ENCODE results near the gene TREM2. TPM values are rescaled to one million over a fixed set of nuclear protein-coding genes. Genes with fewer than 3 reads are reported as not detected.

TREM2 gene
- total RNA-seq, 1 experiment from 2014 or later, result not detected

DNA sequence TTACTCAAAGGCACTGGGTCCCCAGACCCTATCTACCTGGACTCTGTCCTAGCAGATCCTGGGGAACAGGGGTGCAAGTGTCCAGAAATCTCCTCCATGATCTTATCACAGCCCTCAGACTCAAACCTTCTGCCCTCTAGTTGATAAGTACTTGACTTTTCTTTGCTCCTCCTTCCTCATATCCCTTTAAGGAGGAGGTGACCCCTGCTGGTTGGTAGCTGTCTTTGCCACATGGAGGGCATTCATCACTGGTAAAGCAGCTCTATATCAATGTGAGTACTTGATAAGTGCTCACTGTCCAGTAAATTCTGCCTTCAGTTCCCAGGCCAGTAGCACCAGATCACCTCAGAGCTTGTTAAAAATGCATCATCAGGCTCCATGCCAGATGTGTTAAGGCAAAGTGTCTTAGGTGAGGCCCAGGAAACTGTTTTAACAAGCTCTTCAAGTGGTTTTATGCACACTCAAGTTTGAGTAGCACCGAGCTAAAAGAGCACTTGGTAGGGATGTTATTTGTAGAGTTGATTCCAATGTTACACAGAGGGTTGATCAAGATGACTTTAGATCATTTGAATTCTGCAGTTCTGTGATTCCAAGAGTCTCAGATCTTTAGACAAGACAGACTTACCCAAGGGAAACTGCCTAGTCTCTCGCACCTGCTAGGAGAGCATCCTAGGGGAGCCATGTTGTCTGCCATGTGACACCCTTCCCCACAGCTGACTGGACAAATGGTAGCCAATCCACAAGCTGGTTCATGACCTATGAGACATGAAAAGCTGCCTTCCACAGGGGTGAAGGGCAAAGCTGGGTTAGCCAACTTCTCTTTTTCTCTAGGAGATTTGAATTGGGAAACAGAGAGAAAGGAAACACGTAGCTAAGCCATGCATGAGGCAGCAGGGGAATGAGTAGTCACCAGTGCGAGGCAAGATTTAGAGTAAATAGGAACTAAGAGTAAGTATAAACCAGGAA is 19.4 kb upstream of the TREM2 start:
- peak; percentile 54 for DNase-seq (ENCODE audit: low read depth)

GRCh38 chr6:41181566-41181965 is 18.6 kb upstream of the TREM2 start:
- no peak for DNase-seq (ENCODE audit: low read depth)

- no peak for DNase-seq (ENCODE audit: low read depth)
Measured at GRCh38 chr6:41179163-41179562, 16.2 kb upstream of the TREM2 start.

- DNase-seq (ENCODE audit: low read depth), result no peak
Measured at GRCh38 chr6:41177695-41178094, 14.8 kb upstream of the TREM2 start.

GRCh38 chr6:41177287-41177686 is 14.4 kb upstream of the TREM2 start:
- no peak for DNase-seq (ENCODE audit: low read depth)

- no peak for DNase-seq (ENCODE audit: low read depth)
Measured at GRCh38 chr6:41176189-41176588, 13.3 kb upstream of the TREM2 start.

DNA sequence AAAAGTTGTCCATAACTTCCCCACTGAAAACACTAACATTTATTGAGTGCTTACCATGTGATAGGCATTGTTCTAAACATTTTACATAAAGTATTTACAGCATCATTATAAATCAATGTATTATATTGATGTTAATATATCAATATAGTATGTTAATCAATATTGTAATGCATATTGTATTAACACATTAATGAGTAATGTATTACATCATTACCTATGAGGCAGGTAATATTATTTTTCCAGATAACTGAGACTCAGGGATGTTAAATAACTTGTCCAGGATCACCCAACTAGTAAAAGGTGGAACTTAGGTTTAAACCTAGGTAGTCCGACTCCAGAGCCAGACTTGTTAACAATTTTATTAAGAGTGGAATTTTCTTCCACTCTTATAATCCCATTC is 12.2 kb upstream of the TREM2 start:
- no peak for DNase-seq (ENCODE audit: low read depth)

GRCh38 chr6:41174610-41175009 is 11.7 kb upstream of the TREM2 start:
- no peak for DNase-seq (ENCODE audit: low read depth)

- DNase-seq (ENCODE audit: low read depth), result no peak
Measured at GRCh38 chr6:41171908-41172307, 9.0 kb upstream of the TREM2 start.

DNA sequence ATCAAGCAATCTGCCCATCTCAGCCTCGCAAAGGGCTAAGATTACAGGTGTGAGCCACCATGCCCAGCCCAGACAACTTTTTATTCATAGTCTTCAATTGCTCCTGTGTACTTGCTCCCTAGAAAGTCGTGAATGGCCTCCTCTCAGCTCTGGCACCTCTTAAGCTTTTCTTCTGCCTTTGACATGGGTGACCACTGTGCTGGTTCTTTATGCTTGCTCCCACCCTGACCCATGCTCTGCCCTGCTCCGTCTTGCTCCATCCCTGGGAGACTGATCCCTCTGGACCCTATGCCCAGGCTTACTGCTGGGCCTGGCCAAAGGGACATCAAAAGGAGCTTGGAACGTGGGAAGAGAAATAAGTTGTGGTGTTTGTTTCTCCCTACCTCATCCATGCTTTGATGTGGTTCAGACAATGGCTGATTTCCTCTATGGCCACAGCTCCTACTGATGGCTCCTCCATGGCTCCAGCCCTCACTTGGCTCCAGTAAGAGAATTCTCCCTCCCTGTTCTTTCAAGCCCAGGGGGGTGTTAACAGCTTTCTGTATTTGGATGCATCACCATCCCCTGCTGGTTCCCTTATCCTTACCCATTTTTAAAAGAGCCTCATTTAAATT is 7.7 kb upstream of the TREM2 start:
- DNase-seq (ENCODE audit: low read depth), result no peak

- DNase-seq (ENCODE audit: low read depth), result peak; percentile 26
Measured at GRCh38 chr6:41167173-41167963, 4.5 kb upstream of the TREM2 start.

DNA sequence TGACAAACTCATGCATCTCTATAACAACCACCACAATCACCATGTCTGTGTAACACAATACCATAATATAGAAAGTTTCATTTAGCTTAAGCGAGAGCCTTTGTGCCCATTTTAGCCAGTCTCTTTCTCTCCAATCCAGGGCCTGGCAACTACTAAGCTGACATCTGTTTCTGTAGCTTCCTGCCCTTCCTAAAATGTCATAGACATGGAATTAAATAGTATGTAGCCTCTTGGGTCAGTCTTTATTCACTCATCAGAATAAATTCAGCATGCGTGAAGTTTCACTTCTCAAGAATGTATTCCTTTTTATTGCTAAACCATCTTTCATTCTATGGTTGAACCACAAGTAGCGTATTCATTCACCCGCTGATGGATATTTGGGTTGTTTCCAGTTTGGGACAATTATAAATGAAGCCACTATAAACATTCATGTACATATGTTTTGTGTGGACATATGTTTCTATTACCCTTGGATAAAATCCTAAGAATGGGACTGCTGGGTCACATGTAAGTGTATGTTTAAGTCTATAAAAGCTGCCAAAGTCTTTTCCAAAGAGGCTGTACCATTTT is 1.7 kb upstream of the TREM2 start:
- DNase-seq (ENCODE audit: low read depth), result no peak

DNA sequence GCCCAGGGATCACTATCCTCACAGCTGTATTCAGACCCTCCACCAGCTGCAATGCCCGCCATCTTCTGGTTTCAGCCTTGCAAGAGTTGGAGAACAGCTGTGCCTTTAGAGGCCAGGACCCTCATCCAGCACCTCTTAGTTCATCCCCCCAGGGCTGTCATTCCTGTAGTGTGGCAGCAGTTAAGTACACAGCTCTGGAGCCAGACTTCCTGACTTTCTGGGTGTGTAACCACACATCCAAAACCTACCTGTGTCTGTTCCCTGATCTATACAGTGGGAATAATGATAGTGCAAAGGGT is 452 bp upstream of the TREM2 start:
- DNase-seq (ENCODE audit: low read depth), result no peak

DNA sequence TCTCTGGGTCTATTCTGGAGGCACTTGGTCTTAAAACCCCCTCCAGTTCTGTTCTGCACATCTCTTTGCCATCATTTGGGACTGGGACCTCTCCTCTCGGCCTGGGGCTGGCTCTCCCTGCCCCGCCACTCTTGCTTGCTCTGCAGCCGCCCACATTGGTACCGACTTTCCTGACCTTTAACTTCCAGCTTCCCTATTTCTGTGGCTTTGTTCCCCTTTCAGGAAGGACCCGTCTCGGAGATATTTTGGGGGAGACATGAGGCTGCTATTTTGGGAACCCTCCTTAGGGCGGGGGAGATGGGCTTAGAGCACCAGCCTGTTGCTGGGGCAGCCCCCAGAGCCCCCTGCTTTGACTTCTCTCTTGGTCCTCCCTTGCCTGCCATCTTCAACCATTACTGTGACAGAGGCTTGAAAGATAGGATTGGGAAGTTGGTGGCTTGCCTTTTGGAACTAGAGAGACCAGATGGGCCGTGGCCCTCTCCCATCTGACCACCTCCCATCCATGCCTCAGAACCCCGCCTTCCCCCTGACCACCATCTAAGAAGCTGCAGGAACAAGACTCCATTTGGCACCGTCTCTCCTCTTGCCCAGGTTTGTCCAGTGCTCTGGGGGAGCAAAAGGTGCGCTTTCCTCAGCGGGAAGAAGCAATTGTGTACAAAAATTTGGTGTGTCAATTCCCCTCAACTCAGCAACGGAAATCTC is 914 bp downstream of the TREM2 start:
- DNase-seq (ENCODE audit: low read depth), result no peak

DNA sequence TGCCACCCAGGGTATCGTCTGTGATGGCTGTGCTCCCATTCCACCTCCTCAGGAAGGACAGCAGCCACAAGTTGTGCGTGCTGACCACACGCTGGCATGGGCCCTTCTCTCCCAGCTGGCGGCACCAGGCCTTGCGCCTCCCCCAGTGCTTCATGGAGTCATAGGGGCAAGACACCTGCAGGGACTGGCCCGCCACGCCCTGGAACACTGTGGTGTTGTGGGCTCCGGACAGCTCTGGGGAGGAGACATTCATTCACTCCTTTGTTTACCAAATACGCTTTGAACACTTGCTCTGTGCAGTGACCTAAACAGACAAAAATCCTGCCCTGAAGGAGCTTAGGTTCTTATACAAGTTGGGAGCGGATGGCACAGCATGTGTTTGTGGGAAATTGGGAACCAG is 1.5 kb downstream of the TREM2 start:
- no peak for DNase-seq (ENCODE audit: low read depth)

DNA sequence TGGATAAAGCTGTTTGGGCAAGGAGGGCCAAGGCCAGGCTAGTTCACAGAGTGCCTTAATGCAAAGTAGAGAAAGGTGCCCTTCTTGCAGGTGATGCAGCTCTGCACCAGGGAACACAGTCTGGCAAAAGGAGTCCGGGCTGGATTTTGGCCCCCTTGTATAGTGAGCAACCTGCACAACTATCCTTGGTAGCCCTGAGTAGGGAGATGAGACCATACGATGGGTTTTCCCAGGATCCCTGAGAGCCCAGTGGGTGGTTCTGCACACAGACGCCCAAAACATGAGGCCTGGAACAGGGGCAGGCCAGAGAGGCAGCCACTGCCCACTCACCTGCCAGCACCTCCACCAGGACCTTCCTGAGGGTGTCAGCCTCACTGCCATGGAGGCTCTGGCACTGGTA is 2.0 kb downstream of the TREM2 start:
- no peak for DNase-seq (ENCODE audit: low read depth)

- no peak for DNase-seq (ENCODE audit: low read depth)
Measured at GRCh38 chr6:41159415-41160082, 3.4 kb downstream of the TREM2 start.

DNA sequence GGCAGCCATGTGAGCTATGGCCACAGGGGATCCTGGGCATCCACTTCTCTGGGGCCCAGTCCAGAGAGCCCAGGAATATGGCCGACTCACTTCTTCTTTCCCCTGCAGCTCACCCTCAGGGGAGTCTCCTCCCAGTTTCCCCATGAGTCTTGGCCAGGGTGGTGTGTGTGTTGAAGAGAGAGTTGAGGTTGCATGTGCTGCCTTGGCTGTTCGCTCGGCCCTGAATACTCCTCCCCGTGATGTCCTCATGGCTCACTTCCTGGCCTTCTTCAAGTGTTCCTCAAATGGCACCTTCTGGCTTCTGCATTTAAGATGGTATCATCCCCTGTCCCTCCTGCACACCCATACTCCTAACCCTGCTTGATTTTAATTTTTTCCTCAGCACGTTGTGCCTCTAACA is 5.6 kb downstream of the TREM2 start:
- DNase-seq (ENCODE audit: low read depth), result no peak

DNA sequence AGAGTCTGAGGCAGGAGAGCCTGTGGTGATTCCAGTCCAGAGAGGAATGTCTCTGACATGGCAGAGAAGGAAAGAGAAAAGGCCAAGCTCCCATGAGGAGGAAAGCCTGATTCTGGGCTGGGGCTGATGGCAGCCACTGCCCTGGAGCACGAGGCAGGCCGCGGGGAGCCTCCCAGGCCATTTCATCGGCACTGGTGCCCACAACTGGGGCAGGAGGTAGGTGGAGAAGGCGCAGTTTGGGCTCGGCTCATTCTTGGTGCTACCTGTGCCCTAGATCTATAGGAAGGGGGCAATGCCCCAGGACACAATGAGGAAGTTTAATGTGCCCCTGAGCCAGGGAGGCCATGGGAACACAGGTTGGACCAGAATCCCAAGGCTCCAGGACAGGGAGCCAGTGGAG is 6.1 kb downstream of the TREM2 start:
- DNase-seq (ENCODE audit: low read depth), result no peak

- DNase-seq (ENCODE audit: low read depth), result no peak
Measured at GRCh38 chr6:41156001-41156400, 6.9 kb downstream of the TREM2 start.

GRCh38 chr6:41155132-41155805 is 7.6 kb downstream of the TREM2 start:
- no peak for DNase-seq (ENCODE audit: low read depth)
